BE2C (cell line): Measurements from ENCODE around the gene STAG1.
"Not testable (repeated sequence)": the region's sequence is repeated elsewhere in the genome, so short reads cannot be mapped to it uniquely, and the experiment has no call there.

Source experiments
- DNase-seq: peaks from one replicate; pipeline ENCODE4 v3.0.0-alpha.2; 2020
- H3K27me3 ChIP-seq: fragments of 250-450 bp; sonication (Bioruptor Pico); 2 replicates; pipeline ENCODE4 v1.5.1; 2020; ENCODE audit warnings: mild to moderate bottlenecking
- H3K36me3 ChIP-seq: fragments of 250-450 bp; sonication (Bioruptor Pico); 2 replicates; pipeline ENCODE4 v1.5.1; 2020; ENCODE audit warnings: mild to moderate bottlenecking
- H3K4me1 ChIP-seq: fragments of 250-450 bp; sonication (Bioruptor Pico); 2 replicates; pipeline ENCODE4 v1.5.1; 2020
- H3K4me3 ChIP-seq: 2 replicates; pipeline ENCODE4 v1.5.1; 2011; ENCODE audit warnings: low read depth, low read length
- H3K9me3 ChIP-seq: fragments of 250-450 bp; sonication (Bioruptor Pico); 2 replicates; pipeline ENCODE4 v1.5.1; 2020
- TF ChIP-seq, protein P1 (sequence below): IDR thresholded peaks from 2 replicates; pipeline ENCODE4 v1.5.1; 2012; ENCODE audit warnings: mild to moderate bottlenecking, low read depth, low read length

STAG1 gene

DNA sequence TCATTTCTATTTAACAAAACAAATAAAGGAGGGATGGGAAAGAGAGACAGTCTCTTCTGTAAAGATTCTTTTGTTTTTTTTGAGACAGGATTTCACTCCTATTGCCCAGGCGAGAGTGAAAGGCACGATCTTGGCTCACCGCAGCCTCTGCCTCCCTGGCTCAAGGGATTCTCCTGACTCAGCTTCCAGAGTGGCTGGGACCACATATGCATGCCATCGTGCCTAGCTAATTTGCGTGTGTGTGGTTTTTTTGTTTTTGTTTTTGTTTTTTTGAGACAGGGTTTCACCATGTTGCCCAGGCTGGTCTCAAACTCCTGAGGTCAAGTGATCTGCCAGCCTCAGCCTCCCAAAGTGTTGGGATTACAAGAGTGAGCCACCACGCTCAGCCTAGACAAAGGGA is 23.3 kb downstream of the STAG1 start:
- H3K27me3 ChIP-seq = no peaks in the 10 kb centered on the region
- no peak for DNase-seq
- H3K9me3 ChIP-seq = no peaks in the 10 kb centered on the region
- TF ChIP-seq, protein P1, sequence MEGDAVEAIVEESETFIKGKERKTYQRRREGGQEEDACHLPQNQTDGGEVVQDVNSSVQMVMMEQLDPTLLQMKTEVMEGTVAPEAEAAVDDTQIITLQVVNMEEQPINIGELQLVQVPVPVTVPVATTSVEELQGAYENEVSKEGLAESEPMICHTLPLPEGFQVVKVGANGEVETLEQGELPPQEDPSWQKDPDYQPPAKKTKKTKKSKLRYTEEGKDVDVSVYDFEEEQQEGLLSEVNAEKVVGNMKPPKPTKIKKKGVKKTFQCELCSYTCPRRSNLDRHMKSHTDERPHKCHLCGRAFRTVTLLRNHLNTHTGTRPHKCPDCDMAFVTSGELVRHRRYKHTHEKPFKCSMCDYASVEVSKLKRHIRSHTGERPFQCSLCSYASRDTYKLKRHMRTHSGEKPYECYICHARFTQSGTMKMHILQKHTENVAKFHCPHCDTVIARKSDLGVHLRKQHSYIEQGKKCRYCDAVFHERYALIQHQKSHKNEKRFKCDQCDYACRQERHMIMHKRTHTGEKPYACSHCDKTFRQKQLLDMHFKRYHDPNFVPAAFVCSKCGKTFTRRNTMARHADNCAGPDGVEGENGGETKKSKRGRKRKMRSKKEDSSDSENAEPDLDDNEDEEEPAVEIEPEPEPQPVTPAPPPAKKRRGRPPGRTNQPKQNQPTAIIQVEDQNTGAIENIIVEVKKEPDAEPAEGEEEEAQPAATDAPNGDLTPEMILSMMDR = no peak
- no peaks in the 10 kb centered on the region for H3K36me3 ChIP-seq
- H3K4me3 ChIP-seq = no peak overlapping the region
- no peaks in the 10 kb centered on the region for H3K4me1 ChIP-seq

DNA sequence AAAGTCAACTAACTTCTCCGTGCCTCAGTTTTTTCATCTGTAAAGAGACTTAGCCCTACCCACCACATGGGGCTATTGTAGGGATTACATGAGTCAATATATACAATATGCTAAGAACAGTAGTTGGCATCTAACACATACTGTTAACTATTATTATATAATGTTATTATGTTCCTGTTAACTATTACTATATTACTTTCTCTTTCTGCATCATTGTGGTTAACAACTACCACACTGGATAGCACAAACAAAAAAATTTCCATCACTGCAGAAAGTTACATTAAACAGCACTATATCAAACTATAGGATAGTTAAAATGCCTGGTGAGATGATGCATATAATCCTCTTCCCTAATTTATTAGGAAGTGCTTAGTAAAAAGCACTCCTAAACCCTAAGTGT is 23.7 kb downstream of the STAG1 start:
- DNase-seq = no peak
- Histone ChIP-seq H3K4me3 (no peak overlapping the region), H3K36me3 (no peaks in the 10 kb centered on the region), H3K9me3 (no peaks in the 10 kb centered on the region), H3K27me3 (no peaks in the 10 kb centered on the region), H3K4me1 (no peaks in the 10 kb centered on the region)
- TF ChIP-seq, protein P1 = no peak

DNA sequence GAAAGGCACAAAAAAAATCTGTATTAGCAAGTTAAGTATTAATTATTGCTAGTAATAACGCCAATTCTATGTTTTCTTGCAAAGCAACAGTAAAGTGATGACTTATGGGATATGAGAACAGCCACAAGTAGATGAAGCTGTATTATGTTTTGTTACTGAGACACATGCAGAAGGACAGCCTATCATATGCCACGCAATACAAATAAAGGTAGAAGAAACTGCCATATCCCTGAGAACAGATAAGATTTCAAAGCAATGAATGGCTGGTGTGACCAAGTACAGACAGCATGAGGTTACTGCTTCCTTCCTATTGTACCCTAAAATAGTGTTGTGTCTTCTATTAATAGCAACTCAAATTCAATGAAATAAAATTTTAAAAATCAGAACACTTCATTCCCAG is 26.7 kb downstream of the STAG1 start:
- Histone ChIP-seq H3K9me3 (no peaks in the 10 kb centered on the region), H3K27me3 (no peaks in the 10 kb centered on the region), H3K36me3 (no peaks in the 10 kb centered on the region)

DNA sequence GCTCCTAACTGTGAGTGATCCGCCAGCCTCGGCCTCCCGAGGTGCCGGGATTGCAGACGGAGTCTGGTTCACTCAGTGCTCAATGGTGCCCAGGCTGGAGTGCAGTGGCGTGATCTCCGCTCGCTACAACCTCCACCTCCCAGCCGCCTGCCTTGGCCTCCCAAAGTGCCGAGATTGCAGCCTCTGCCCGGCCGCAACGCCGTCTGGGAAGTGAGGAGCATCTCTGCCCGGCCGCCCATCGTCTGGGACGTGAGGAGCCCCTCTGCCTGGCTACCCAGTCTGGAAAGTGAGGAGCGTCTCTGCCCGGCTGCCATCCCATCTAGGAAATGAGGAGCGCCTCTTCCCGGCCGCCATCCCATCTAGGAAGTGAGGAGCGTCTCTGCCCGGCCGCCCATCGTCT is 29.3 kb downstream of the STAG1 start:
- not testable (repeated sequence) for H3K4me1 ChIP-seq, DNase-seq, H3K36me3 ChIP-seq, H3K27me3 ChIP-seq, H3K4me3 ChIP-seq, H3K9me3 ChIP-seq

More for the DNA sequence above, 26.7 kb downstream of the STAG1 start:
- no peak overlapping the region for H3K4me3 ChIP-seq
- no peak for DNase-seq
- TF ChIP-seq, protein P1 = no peak
- no peaks in the 10 kb centered on the region; the same call in 1 of the 2 replicates for H3K4me1 ChIP-seq

DNA sequence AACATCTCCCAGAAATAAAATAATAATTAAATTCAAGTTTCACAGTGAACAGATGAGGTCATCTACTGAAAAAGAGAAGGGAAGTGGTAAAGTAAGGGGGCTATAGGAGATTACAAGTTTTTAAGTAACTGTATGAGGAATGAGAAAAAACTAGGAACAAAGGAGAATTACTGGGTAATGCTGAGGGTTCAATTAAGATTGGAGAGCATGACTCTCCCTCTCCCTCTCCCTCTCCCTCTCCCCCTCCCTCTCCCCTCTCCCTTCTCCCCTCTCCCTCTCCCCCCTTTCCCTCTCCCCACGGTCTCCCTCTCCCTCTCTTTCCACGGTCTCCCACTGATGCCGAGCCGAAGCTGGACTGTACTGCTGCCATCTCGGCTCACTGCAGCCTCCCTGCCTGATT is 29.8 kb downstream of the STAG1 start:
- not testable (repeated sequence) for H3K4me1 ChIP-seq, H3K36me3 ChIP-seq, H3K27me3 ChIP-seq, H3K9me3 ChIP-seq, DNase-seq, H3K4me3 ChIP-seq

DNA sequence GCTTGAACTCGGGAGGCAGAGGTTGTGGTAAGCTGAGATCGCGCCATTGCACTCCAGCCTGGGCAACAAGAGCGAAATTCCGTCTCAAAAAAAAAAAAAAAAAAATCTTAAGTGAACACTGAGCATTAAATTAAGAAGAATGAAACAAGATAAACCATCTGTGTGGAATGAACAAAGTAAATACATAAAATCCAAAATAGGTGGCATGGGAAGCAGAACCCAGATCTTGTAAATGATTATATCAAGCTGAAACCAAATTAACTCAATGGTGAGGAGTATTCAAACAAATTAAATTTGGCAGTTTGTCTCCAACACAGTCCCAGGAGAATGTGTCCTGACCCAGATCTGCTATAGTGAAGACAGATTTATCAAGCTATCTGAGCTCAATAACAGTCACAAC is 32.1 kb downstream of the STAG1 start:
- no peaks in the 10 kb centered on the region for H3K27me3 ChIP-seq
- no peak overlapping the region for H3K4me3 ChIP-seq
- no peaks in the 10 kb centered on the region for H3K36me3 ChIP-seq
- no peaks in the 10 kb centered on the region for H3K9me3 ChIP-seq
- TF ChIP-seq, protein P1 = no peak
- DNase-seq = no peak
- no peaks in the 10 kb centered on the region; the same call in 1 of the 2 replicates for H3K4me1 ChIP-seq

DNA sequence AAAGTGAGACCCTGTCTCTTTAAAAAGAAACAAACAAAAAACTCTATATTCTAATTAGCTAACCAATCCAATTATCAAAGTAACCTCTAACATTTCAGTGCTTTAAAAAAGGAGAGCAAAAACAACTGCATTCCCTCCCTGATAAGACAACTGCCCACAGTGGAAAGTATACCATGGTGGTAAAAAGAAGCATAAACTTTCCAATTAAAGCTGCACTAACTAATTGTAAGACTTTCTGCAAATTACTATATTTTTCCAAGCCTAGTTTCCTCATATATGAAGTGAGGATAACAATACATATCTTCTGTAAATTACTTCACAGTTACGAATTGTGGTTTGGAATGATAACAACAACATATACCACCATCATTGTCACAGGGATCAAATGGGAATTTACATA is 35.5 kb downstream of the STAG1 start:
- DNase-seq = no peak
- H3K4me1 ChIP-seq = no peaks in the 10 kb centered on the region; the same call in 1 of the 2 replicates
- H3K36me3 ChIP-seq = no peaks in the 10 kb centered on the region
- no peaks in the 10 kb centered on the region for H3K9me3 ChIP-seq
- H3K27me3 ChIP-seq = no peaks in the 10 kb centered on the region
- no peak overlapping the region for H3K4me3 ChIP-seq
- TF ChIP-seq, protein P1 = no peak
